Measurements from ENCODE around the gene GABRD.

GABRD gene

GRCh38 chr1:2070800-2071530 is 51.8 kb downstream of the GABRD start:
- Mint-ChIP-seq H3K27me3 (ENCODE audit: low read depth) (no peaks in the 10 kb centered on the region), H3K4me3 (no peak overlapping the region), H3K27ac (no peak overlapping the region), H3K36me3 (ENCODE audit: low read depth) (no peaks in the 10 kb centered on the region), H3K4me1 (ENCODE audit: low read depth) (no peaks in the 10 kb centered on the region), H3K9me3 (no peaks in the 10 kb centered on the region)
- no peak for DNase-seq (ENCODE audit: low spot score)

- DNase-seq (ENCODE audit: low spot score) = no peak
- H3K4me3 Mint-ChIP-seq = no peak overlapping the region
- H3K27me3 Mint-ChIP-seq (ENCODE audit: low read depth) = no peaks in the 10 kb centered on the region
- no peaks in the 10 kb centered on the region for H3K4me1 Mint-ChIP-seq (ENCODE audit: low read depth)
- H3K36me3 Mint-ChIP-seq (ENCODE audit: low read depth) = no peaks in the 10 kb centered on the region
- H3K27ac Mint-ChIP-seq = no peak overlapping the region
- peaks cover 4% of the 10 kb centered on the region for H3K9me3 Mint-ChIP-seq
Observed at GRCh38 chr1:2072109-2072806, 53.1 kb downstream of the GABRD start.

GRCh38 chr1:2072891-2073290 is 53.7 kb downstream of the GABRD start:
- Mint-ChIP-seq H3K27ac (no peak overlapping the region), H3K27me3 (ENCODE audit: low read depth) (no peaks in the 10 kb centered on the region), H3K4me1 (ENCODE audit: low read depth) (no peaks in the 10 kb centered on the region), H3K36me3 (ENCODE audit: low read depth) (no peaks in the 10 kb centered on the region), H3K4me3 (no peak overlapping the region), H3K9me3 (peaks cover 11% of the 10 kb centered on the region)
- DNase-seq (ENCODE audit: low spot score) = no peak

GRCh38 chr1:2073382-2074230 is 54.5 kb downstream of the GABRD start:
- no peaks in the 10 kb centered on the region for H3K36me3 Mint-ChIP-seq (ENCODE audit: low read depth)
- H3K4me1 Mint-ChIP-seq (ENCODE audit: low read depth) = no peaks in the 10 kb centered on the region
- H3K27ac Mint-ChIP-seq = no peak overlapping the region
- H3K9me3 Mint-ChIP-seq = peaks cover 18% of the 10 kb centered on the region
- H3K27me3 Mint-ChIP-seq (ENCODE audit: low read depth) = no peaks in the 10 kb centered on the region
- H3K4me3 Mint-ChIP-seq = no peak overlapping the region
- no peak for DNase-seq (ENCODE audit: low spot score)

DNA sequence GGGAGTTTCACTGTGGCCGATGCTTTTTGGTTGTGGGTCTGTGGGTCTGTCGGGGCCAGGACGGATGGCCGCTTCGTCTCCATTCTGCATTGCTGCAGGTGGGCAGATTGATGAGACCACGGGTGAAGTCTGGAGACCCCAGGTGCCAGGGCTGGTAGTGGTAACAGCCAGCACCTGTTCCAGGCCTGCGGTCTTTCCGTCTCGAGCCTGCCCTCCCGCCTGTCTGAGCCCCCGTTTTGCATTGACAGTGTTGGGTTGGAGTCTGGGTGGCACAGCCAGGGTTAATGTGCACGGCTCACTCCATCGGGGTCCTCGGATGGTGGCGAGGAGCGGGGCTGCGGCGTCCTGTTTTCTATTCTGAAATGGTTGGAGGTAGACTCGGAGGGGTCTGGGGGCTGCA is 55.3 kb downstream of the GABRD start:
- Mint-ChIP-seq H3K27ac (no peak overlapping the region), H3K36me3 (ENCODE audit: low read depth) (no peaks in the 10 kb centered on the region), H3K27me3 (ENCODE audit: low read depth) (no peaks in the 10 kb centered on the region), H3K9me3 (peaks cover 20% of the 10 kb centered on the region), H3K4me1 (ENCODE audit: low read depth) (no peaks in the 10 kb centered on the region), H3K4me3 (no peak overlapping the region)
- DNase-seq (ENCODE audit: low spot score) = no peak

DNA sequence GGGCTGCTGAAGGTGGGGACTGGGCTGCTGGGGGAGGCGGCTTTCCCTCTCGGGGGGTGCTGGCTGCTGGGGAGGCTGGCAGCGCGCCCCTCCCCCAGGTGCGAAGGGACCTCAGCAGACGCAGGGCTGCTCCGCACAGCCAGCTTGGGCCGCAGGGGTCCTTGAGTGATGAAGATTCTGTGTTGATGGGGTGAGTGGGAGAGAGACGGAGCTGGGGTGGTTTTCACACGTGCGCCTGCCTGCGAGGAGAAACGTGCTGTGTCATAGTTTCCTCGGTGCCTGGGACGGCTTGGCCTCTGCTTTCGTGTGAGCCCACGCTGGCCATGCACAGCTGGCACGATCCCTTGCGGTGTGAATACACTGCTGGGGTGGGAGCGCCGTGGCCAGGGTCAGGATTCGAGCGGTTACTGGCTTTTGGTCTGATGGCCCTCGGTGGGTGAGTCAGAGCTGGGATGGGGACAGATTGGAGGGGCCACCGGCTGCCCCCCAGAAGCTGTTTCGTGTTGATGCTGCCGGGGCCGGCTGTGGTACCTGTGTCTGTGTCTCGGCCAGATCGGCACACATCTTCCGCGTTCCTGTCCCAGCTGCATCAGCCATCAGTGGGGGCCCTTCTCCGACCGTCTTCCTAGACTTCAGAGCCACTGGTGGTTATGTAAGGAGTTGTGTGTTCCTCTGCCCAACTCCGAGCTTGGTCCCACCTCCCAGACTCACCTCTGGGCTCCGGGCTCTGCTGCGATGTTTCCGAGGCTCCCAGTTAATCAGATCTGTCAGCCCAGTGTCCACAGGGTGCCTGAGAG is 56.0 kb downstream of the GABRD start:
- DNase-seq (ENCODE audit: low spot score) = no peak
- H3K27me3 Mint-ChIP-seq (ENCODE audit: low read depth) = no peaks in the 10 kb centered on the region
- H3K36me3 Mint-ChIP-seq (ENCODE audit: low read depth) = no peaks in the 10 kb centered on the region
- H3K4me3 Mint-ChIP-seq = no peak overlapping the region
- H3K27ac Mint-ChIP-seq = no peak overlapping the region
- H3K4me1 Mint-ChIP-seq (ENCODE audit: low read depth) = no peaks in the 10 kb centered on the region
- peaks cover 23% of the 10 kb centered on the region for H3K9me3 Mint-ChIP-seq

GRCh38 chr1:2076826-2077225 is 57.7 kb downstream of the GABRD start:
- Mint-ChIP-seq H3K36me3 (ENCODE audit: low read depth) (no peaks in the 10 kb centered on the region), H3K4me3 (no peak overlapping the region), H3K9me3 (peaks cover 24% of the 10 kb centered on the region), H3K4me1 (ENCODE audit: low read depth) (no peaks in the 10 kb centered on the region), H3K27me3 (ENCODE audit: low read depth) (no peaks in the 10 kb centered on the region), H3K27ac (no peak overlapping the region)
- DNase-seq (ENCODE audit: low spot score) = no peak

DNA sequence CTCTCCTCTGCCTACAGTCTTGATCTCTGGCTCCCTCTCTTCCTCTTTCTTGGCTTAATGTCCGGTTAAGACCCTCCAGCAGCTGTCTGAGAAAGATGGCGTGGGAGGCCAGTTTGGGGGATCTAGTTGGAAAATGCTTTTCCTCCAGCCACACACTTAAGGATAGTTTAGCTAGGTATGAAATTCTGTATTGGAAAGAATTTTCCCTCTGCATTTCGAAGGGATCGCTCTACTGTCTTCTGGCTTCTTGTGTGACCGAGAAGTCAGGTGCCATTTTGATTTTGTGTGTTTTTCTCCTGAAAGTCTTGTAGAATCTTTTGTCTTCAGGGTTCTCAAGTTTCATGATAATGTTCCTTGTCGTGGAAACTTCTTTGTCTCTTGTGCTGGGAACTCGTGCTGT is 59.0 kb downstream of the GABRD start:
- H3K36me3 Mint-ChIP-seq (ENCODE audit: low read depth) = no peaks in the 10 kb centered on the region
- no peak for DNase-seq (ENCODE audit: low spot score)
- H3K9me3 Mint-ChIP-seq = peaks cover 24% of the 10 kb centered on the region
- no peaks in the 10 kb centered on the region for H3K4me1 Mint-ChIP-seq (ENCODE audit: low read depth)
- no peak overlapping the region for H3K4me3 Mint-ChIP-seq
- H3K27ac Mint-ChIP-seq = no peak overlapping the region
- H3K27me3 Mint-ChIP-seq (ENCODE audit: low read depth) = no peaks in the 10 kb centered on the region

- Mint-ChIP-seq H3K36me3 (ENCODE audit: low read depth) (no peaks in the 10 kb centered on the region), H3K4me1 (ENCODE audit: low read depth) (no peaks in the 10 kb centered on the region), H3K27ac (no peak overlapping the region), H3K4me3 (no peak overlapping the region), H3K9me3 (peaks cover 24% of the 10 kb centered on the region), H3K27me3 (ENCODE audit: low read depth) (no peaks in the 10 kb centered on the region)
- no peak for DNase-seq (ENCODE audit: low spot score)
Observed at GRCh38 chr1:2079396-2080085, 60.4 kb downstream of the GABRD start.

- no peaks in the 10 kb centered on the region for H3K27me3 Mint-ChIP-seq (ENCODE audit: low read depth)
- H3K36me3 Mint-ChIP-seq (ENCODE audit: low read depth) = no peaks in the 10 kb centered on the region
- no peak overlapping the region for H3K4me3 Mint-ChIP-seq
- no peak for DNase-seq (ENCODE audit: low spot score)
- H3K4me1 Mint-ChIP-seq (ENCODE audit: low read depth) = no peaks in the 10 kb centered on the region
- no peak overlapping the region for H3K27ac Mint-ChIP-seq
- peaks cover 24% of the 10 kb centered on the region for H3K9me3 Mint-ChIP-seq
Observed at GRCh38 chr1:2080140-2080539, 61.0 kb downstream of the GABRD start.

All from T-helper 2 cell treated with Interferon-gamma antibody and Interleukin-4, amounts not matched to agents 5 μg/mL and 100 μg/mL, for 36 hours (primary cell).